Skeletal muscle tissue (tissue), 4 donors: ENCODE measurements around the gene KCTD5. TPM values are rescaled to one million over a fixed set of nuclear protein-coding genes. Genes with fewer than 3 reads are reported as not detected.

Experiments used
- H3K27ac ChIP-seq: one replicate; pipeline ENCODE4 v1.7.0; 2013; ENCODE audit warnings: mild to moderate bottlenecking, low read depth, low read length, inconsistent platforms
- H3K27me3 ChIP-seq, 3 donors: one replicate each; pipeline ENCODE4 v1.7.0; 2013; ENCODE audit warnings: low read length in 3 of 3; ENCODE audit not compliant: control insufficient read depth in 3 of 3, insufficient read depth in 3 of 3
- H3K36me3 ChIP-seq, 3 donors: one replicate each; pipeline ENCODE4 v1.7.0; 2013; ENCODE audit warnings: low read length in 3 of 3; ENCODE audit not compliant: control insufficient read depth in 3 of 3, insufficient read depth in 3 of 3
- H3K4me1 ChIP-seq, 3 donors: one replicate each; pipeline ENCODE4 v1.7.0; 2013; ENCODE audit warnings: low read length in 3 of 3, mild to moderate bottlenecking in 3 of 3; ENCODE audit not compliant: control insufficient read depth in 3 of 3, insufficient read depth in 3 of 3
- H3K4me3 ChIP-seq, 3 donors: one replicate each; pipeline ENCODE4 v1.7.0; 2013; ENCODE audit warnings: low read length in 3 of 3
- H3K9ac ChIP-seq, 3 donors: one replicate each; pipeline ENCODE4 v1.7.0; 2013; ENCODE audit warnings: low read length in 3 of 3, mild to moderate bottlenecking in 3 of 3, moderate library complexity in 2 of 3, low read depth in 1 of 3
- H3K9me3 ChIP-seq, 3 donors: one replicate each; pipeline ENCODE4 v1.7.0; 2013; ENCODE audit warnings: low read length in 3 of 3; ENCODE audit not compliant: control insufficient read depth in 3 of 3
- total RNA-seq: library from RNA; depleted of rRNA; stranded (reverse); fragments of >200 nt; gene quantifications from one replicate; pipeline ENCODE4 v1.2.3, GENCODE V29; 2014
- donor health status: Osteomylitis.

The KCTD5 gene
- total RNA-seq, 1 donor from 2014 or later: 13.6 TPM

GRCh38 chr16:2738615-2739014 lies 56.3 kb downstream of the KCTD5 start:
- Histone ChIP-seq H3K4me1 (no peaks in the 10 kb centered on the region), H3K9me3 (no peaks in the 10 kb centered on the region), H3K27ac (no peak overlapping the region), H3K4me3 (no peak overlapping the region), H3K9ac (no peak overlapping the region), H3K27me3 (peaks cover 23 to 26% (median 26%) of the 10 kb centered on the region in 3 donors), H3K36me3 (no peaks in the 10 kb centered on the region)

- no peak overlapping the region for H3K9ac ChIP-seq
- no peak overlapping the region for H3K4me3 ChIP-seq
- H3K4me1 ChIP-seq: no peaks in the 10 kb centered on the region
- H3K27ac ChIP-seq: no peak overlapping the region
- peaks cover 23 to 26% (median 26%) of the 10 kb centered on the region in 3 donors for H3K27me3 ChIP-seq
- H3K36me3 ChIP-seq: no peaks in the 10 kb centered on the region
- H3K9me3 ChIP-seq: no peaks in the 10 kb centered on the region
Observed at GRCh38 chr16:2739625-2740430, 57.5 kb downstream of the KCTD5 start.

DNA sequence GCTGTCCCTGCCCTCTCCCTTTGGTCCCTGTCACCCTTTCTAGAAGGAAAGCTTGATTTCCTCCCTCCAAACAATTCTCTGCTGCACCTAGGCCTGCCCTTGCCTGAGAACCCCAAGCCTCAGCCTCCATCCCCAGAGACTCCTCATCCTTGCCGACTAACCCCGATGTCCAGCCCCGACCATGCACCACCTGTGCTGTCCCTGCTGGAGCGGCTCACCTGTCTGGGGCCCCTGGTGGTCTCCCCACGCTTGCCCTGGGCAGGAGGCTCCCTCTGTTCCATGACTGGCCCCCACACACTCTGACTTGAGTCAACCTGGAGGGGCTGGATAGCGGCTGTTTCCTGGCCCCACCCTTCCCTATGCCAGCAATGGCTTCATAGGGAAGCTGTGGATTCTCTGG lies 58.2 kb downstream of the KCTD5 start:
- H3K9me3 ChIP-seq: no peaks in the 10 kb centered on the region
- H3K4me3 ChIP-seq: no peak overlapping the region
- no peaks in the 10 kb centered on the region for H3K36me3 ChIP-seq
- H3K27ac ChIP-seq: no peak overlapping the region
- H3K4me1 ChIP-seq: no peaks in the 10 kb centered on the region
- H3K9ac ChIP-seq: no peak overlapping the region
- H3K27me3 ChIP-seq: peaks cover 23 to 26% (median 23%) of the 10 kb centered on the region in 3 donors

DNA sequence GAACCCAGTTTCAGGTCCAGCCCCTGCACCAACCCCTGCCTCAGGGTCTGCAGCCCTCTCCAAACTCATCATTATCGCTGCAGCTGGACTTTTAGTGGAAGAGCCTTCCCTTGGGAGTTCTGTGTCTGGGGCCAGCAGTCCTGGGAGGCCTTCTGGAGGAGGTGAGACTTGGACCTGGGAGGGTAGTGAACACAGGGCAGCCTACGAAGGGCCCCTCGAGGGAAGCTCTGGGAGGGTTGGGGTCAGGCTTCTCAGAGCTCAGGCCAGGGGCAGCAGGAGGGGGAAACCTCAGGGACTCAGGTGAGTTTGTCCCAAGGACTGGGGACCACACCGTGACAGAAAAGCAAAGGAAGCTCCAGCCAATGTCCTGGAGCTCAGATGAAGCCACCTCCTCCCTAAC lies 58.8 kb downstream of the KCTD5 start:
- Histone ChIP-seq H3K27ac (no peak overlapping the region), H3K4me3 (no peak overlapping the region), H3K36me3 (no peaks in the 10 kb centered on the region), H3K9me3 (no peaks in the 10 kb centered on the region), H3K9ac (no peak overlapping the region), H3K4me1 (no peaks in the 10 kb centered on the region), H3K27me3 (peaks cover 23 to 26% (median 23%) of the 10 kb centered on the region in 3 donors)

DNA sequence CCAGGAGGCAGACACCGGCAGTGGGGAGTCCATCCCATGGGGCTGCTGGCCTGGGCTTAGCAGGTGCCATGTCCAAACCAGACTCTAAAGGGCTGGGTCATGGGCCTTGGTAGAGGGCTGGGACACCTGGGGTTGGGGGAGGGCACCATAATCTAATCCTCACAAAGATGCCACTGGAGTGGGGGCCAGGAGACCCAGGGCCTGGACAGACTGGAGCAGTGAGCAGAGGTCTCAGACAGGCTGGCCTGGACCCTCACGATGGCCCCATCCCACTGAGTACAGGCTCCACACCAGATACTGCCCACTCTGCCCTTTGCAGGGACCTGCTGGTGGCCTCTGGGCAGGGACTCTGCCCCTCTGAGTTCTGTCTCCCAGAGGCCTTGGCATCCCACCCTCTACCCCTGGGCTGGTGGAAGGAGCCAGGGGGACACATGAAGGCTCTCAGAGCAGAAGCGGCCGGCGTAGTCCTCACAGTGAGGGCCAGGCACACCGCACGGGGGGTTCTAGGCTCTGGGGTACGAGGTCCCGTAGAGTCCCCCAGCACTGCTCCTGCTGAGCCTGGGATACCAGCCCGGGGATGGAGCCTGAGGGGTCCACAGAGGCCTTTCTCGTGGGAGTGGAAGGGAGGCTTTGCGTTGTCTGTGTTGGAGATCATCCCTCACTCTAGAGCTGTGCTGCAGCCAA lies 60.1 kb downstream of the KCTD5 start:
- H3K36me3 ChIP-seq: no peaks in the 10 kb centered on the region
- H3K27me3 ChIP-seq: peaks cover 14 to 23% (median 14%) of the 10 kb centered on the region in 3 donors
- H3K4me3 ChIP-seq: no peak overlapping the region
- H3K9me3 ChIP-seq: no peaks in the 10 kb centered on the region
- H3K27ac ChIP-seq: no peak overlapping the region
- no peak overlapping the region for H3K9ac ChIP-seq
- no peaks in the 10 kb centered on the region for H3K4me1 ChIP-seq

- H3K27ac ChIP-seq: no peak overlapping the region
- H3K4me3 ChIP-seq: no peak overlapping the region
- H3K27me3 ChIP-seq: peaks cover 7 to 15% (median 12%) of the 10 kb centered on the region in 3 donors
Observed at GRCh38 chr16:2743007-2743810, 60.9 kb downstream of the KCTD5 start.

DNA sequence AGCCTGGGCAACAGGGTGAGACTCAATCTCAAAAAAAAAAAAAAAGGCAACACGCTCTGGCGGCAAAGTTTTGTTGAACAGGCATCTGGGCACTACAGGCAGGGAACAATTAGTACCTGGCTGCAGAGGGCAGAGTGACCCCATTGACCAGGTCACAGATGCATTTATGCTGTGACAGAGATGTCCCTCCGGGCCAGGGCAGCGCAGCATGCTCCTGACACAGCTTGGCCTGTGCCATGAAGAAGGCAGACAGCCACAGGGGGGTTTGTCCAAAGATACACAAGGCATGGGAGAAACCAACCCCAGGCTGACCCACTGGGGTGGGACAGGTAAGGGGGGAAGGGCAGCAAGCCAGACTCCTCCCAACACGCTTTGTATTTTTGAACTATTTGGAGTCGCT lies 62.4 kb downstream of the KCTD5 start:
- Histone ChIP-seq H3K4me3 (no peak overlapping the region), H3K9ac (no peak overlapping the region), H3K27ac (no peak overlapping the region), H3K27me3 (peaks cover under 1 to 7% (median 6%) of the 10 kb centered on the region in 3 donors), H3K9me3 (no peaks in the 10 kb centered on the region), H3K36me3 (peaks cover 0 to 4% (median 3%) of the 10 kb centered on the region in 3 donors), H3K4me1 (no peaks in the 10 kb centered on the region)

More at GRCh38 chr16:2743007-2743810, 60.9 kb downstream of the KCTD5 start:
- Histone ChIP-seq H3K4me1 (no peaks in the 10 kb centered on the region), H3K9ac (no peak overlapping the region), H3K9me3 (no peaks in the 10 kb centered on the region), H3K36me3 (no peaks in the 10 kb centered on the region)

DNA sequence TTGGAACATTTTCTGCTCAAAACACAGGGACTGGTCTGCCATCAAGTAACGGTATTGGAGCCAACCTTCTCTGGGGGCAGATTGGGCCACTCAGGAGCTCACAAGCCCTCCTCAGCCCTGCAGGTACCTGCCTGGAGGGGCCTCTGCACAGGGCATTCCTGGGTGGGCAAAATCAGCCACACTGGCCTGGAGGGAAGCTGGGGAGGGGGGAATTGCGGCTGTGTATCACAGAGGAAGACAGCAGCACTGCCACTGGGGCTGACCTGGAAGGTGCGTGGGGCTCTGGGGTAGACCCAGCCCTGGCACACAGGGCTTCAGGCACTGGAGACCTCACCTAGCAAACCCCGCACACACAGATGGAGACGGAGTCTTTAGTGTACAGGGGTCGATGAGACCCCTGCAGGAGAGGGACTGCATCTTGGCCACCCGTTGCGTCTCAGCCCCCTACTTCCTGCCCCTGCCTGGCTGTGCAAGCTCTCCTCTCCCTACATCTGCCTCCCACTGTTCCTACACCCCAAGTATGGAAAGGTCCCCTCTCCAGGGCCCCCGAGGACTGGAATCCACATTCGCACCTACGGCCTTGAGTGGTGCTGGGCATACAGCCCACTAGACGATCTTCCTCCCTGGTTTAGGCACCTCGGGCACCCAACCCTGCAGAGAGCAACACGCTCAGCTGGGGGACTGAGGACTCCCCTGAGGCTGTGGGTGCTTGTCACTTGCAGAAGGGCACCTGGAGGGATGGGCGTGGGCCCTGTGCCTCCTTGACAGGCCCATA lies 63.0 kb downstream of the KCTD5 start:
- H3K36me3 ChIP-seq: peaks cover 0 to 5% (median 4%) of the 10 kb centered on the region in 3 donors
- peaks cover 0 to 5% (median 3%) of the 10 kb centered on the region in 3 donors for H3K27me3 ChIP-seq
- no peaks in the 10 kb centered on the region for H3K9me3 ChIP-seq
- no peak overlapping the region for H3K4me3 ChIP-seq
- no peaks in the 10 kb centered on the region for H3K4me1 ChIP-seq
- no peak overlapping the region for H3K27ac ChIP-seq
- H3K9ac ChIP-seq: no peak overlapping the region

DNA sequence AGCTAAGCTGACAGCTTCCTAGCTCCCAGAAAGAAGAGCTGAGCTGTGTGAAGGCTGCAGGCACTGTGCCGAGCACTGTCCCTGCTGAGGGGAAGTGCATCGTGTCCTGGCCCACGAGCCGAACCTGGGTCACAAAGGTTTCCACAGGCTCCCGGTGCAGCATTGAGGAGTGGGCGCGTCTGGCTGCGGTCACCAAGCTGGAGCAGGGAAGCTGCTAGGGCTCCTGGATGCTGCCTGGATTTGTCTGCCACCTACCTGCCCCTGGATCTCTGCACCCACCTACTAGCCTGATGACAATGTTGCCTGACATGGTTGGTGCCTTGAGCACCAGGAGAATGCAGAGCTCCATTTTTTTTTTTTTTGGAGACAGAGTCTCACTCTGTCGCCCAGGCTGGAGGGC lies 63.6 kb downstream of the KCTD5 start:
- Histone ChIP-seq H3K4me3 (no peak overlapping the region), H3K4me1 (no peaks in the 10 kb centered on the region), H3K9ac (no peak overlapping the region)

More for the DNA sequence above, 63.6 kb downstream of the KCTD5 start:
- Histone ChIP-seq H3K36me3 (peaks cover 0 to 5% (median 4%) of the 10 kb centered on the region in 3 donors), H3K9me3 (no peaks in the 10 kb centered on the region), H3K27me3 (peaks cover 0 to 2% (median 0%) of the 10 kb centered on the region in 3 donors), H3K27ac (no peak overlapping the region)
